Measurements from ENCODE around the gene DNAJB9. TPM values are rescaled to one million over a fixed set of nuclear protein-coding genes. Genes with fewer than 3 reads are reported as not detected.

DNAJB9 gene
- total RNA-seq, 1 experiment from 2014 or later = 11.1 TPM

DNA sequence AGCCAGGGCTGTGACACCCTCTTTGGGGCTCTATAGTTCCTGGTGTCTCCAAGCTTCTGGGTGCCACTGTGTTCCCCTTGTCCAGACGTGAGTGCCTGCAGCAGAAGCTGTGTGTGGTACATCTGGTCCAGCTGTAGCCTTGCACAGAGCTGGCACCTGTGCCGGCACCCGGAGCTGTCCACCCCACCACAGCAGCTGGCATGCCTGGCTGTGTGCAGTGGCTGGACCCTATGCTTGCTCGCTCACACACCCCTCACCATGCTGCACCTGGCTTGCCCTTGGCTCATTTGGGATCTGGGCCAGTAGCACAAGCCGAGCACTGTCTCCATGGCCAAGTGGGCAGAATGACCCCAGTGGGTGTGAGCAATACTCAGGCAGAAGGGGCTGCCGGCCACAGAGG, 10.6 kb downstream of the DNAJB9 start:
- in situ Hi-C loops (cut with HindIII; ENCODE audit: low pct_unique_long_range_greater_than_20kb, low sequenced_read_pairs) = no loop called here
- TF ChIP-seq SIN3A (IDR thresholded peaks at IDR 0.05; ENCODE audit: borderline replicate concordance, insufficient read depth, low read depth, low read length) (no peak), POLR2AphosphoS5 (IDR thresholded peaks at IDR 0.05; ENCODE audit: low read depth, low read length) (no peak), TCF7L2 (IDR thresholded peaks at IDR 0.05; ENCODE audit: low read depth, low read length) (no peak)
- TF ChIP-seq, protein P1, sequence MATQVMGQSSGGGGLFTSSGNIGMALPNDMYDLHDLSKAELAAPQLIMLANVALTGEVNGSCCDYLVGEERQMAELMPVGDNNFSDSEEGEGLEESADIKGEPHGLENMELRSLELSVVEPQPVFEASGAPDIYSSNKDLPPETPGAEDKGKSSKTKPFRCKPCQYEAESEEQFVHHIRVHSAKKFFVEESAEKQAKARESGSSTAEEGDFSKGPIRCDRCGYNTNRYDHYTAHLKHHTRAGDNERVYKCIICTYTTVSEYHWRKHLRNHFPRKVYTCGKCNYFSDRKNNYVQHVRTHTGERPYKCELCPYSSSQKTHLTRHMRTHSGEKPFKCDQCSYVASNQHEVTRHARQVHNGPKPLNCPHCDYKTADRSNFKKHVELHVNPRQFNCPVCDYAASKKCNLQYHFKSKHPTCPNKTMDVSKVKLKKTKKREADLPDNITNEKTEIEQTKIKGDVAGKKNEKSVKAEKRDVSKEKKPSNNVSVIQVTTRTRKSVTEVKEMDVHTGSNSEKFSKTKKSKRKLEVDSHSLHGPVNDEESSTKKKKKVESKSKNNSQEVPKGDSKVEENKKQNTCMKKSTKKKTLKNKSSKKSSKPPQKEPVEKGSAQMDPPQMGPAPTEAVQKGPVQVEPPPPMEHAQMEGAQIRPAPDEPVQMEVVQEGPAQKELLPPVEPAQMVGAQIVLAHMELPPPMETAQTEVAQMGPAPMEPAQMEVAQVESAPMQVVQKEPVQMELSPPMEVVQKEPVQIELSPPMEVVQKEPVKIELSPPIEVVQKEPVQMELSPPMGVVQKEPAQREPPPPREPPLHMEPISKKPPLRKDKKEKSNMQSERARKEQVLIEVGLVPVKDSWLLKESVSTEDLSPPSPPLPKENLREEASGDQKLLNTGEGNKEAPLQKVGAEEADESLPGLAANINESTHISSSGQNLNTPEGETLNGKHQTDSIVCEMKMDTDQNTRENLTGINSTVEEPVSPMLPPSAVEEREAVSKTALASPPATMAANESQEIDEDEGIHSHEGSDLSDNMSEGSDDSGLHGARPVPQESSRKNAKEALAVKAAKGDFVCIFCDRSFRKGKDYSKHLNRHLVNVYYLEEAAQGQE (IDR thresholded peaks at IDR 0.05; ENCODE audit: insufficient read depth in 1 of 2, low read depth in 2 of 2, low read length in 1 of 2) = no peak
- TF ChIP-seq, protein P2, sequence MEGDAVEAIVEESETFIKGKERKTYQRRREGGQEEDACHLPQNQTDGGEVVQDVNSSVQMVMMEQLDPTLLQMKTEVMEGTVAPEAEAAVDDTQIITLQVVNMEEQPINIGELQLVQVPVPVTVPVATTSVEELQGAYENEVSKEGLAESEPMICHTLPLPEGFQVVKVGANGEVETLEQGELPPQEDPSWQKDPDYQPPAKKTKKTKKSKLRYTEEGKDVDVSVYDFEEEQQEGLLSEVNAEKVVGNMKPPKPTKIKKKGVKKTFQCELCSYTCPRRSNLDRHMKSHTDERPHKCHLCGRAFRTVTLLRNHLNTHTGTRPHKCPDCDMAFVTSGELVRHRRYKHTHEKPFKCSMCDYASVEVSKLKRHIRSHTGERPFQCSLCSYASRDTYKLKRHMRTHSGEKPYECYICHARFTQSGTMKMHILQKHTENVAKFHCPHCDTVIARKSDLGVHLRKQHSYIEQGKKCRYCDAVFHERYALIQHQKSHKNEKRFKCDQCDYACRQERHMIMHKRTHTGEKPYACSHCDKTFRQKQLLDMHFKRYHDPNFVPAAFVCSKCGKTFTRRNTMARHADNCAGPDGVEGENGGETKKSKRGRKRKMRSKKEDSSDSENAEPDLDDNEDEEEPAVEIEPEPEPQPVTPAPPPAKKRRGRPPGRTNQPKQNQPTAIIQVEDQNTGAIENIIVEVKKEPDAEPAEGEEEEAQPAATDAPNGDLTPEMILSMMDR (IDR thresholded peaks at IDR 0.05) = no peak
- DNase-seq (ENCODE audit: low read depth, low spot score) (no peak), ATAC-seq (no peak)
- Histone ChIP-seq H3K27ac (ENCODE audit: low read length) (no peak overlapping the region), H3K9me3 (ENCODE audit: control insufficient read depth, insufficient read depth, low read depth, low read length) (no peaks in the 10 kb centered on the region), H3K4me1 (ENCODE audit: control insufficient read depth, insufficient read depth, low read length) (peaks cover 8% of the 10 kb centered on the region), H3K4me3 (ENCODE audit: low read depth in 2 of 2, low read length in 2 of 2) (no peak overlapping the region), H3K27me3 (ENCODE audit: control insufficient read depth, insufficient read depth, low read length) (no peaks in the 10 kb centered on the region; the same call in 1 of the 2 replicates), H3K36me3 (ENCODE audit: control insufficient read depth, insufficient read depth, low read length) (no peaks in the 10 kb centered on the region)
- no TSS peak for BruUV-seq (replicated peaks)
- CTCF ChIA-PET = interaction anchor here (0.7 kb wide), 1 partner anchor 26 kb away, joined by 3 read pairs; no protein-coding TSS in a partner anchor
- POLR2A ChIA-PET = interaction anchor here (0.6 kb wide), 1 partner anchor 9 kb away, joined by 3 read pairs; no protein-coding TSS in a partner anchor
- intact Hi-C loops (cut with micrococcal nuclease; ENCODE audit: unreplicated experiment) = no loop called here

DNA sequence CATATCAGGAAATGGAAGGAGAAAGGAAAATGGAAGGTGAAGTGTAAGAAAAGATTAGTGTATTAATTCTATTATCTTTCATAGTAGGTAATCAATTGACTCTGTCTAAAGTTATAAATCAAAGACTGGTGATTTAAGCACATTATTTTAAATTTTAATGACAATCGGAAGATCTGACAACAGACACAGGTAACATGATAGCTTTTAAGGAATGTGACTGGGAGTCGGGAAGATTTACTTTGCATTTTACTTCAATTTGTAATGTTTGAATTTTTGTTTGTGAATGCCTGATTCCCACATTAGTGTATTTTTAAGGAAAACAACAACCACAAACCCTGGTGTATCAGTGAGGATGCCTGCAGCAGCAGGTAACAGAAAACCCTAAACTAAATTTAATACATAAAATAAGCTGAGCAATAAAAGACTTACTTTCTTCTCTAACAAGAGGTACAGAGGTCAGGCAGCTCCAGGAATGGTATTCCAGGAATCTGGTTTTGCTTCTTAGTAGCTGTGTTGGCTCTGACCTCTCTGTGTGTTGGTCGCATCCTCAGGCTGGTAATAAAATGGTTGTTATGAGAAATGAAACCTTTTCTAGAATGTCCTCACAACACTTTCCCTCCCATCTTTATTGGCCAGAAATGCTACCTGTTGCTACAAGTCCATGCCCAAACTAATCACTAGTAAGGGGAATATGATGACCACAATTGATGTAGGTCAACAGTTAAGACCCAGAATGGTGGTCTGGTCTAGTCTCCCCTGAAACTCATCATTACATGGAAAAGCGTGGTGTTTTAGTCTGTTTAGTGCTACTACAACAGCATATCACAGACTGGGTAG, 12.2 kb downstream of the DNAJB9 start:
- CTCF ChIA-PET = no interaction called here
- peak overlapping the region; percentile 54; the same call in 1 of the 2 replicates for H3K27ac ChIP-seq (ENCODE audit: low read length)

More for the DNA sequence above, 12.2 kb downstream of the DNAJB9 start:
- Histone ChIP-seq H3K4me3 (ENCODE audit: low read depth in 2 of 2, low read length in 2 of 2) (no peak overlapping the region), H3K9me3 (ENCODE audit: control insufficient read depth, insufficient read depth, low read depth, low read length) (no peaks in the 10 kb centered on the region), H3K27me3 (ENCODE audit: control insufficient read depth, insufficient read depth, low read length) (peaks cover 3% of the 10 kb centered on the region; the same call in 1 of the 2 replicates), H3K4me1 (ENCODE audit: control insufficient read depth, insufficient read depth, low read length) (peaks cover 8% of the 10 kb centered on the region), H3K36me3 (ENCODE audit: control insufficient read depth, insufficient read depth, low read length) (no peaks in the 10 kb centered on the region)
- no TSS peak for BruUV-seq (replicated peaks)
- POLR2A ChIA-PET = no interaction called here
- in situ Hi-C loops (cut with HindIII; ENCODE audit: low pct_unique_long_range_greater_than_20kb, low sequenced_read_pairs) (no loop called here), intact Hi-C loops (cut with micrococcal nuclease; ENCODE audit: unreplicated experiment) (no loop called here)
- TF ChIP-seq, protein P2 (IDR thresholded peaks at IDR 0.05) = no peak
- TF ChIP-seq TCF7L2 (IDR thresholded peaks at IDR 0.05; ENCODE audit: low read depth, low read length) = 0 out of 2 replicates have a peak, but pooled peaks have one; percentile 19
- 0 out of 2 replicates have a peak, but pooled peaks have one; percentile 45 for ATAC-seq
- no peak for DNase-seq (ENCODE audit: low read depth, low spot score)
